HEK293 (cell line): ENCODE data around the gene CHRNE.

Source experiments
- CTCF ChIP-seq: fragments of 450-650 bp; formaldehyde crosslinking; IDR thresholded peaks from 2 replicates; pipeline ENCODE4 v1.5.1; 2016; ENCODE audit warnings: missing biosample characterization, missing genetic modification characterization
- HOXC10 ChIP-seq: sonication (generic); formaldehyde crosslinking; IDR thresholded peaks from 2 replicates; pipeline ENCODE4 v1.8.1; 2023; ENCODE audit warnings: mild to moderate bottlenecking, missing genetic modification reagents
- HOXD13 ChIP-seq: sonication (generic); formaldehyde crosslinking; IDR thresholded peaks from 2 replicates; pipeline ENCODE4 v1.8.0; 2022; ENCODE audit warnings: missing genetic modification reagents, borderline replicate concordance
- WT1 ChIP-seq: fragments of 450-650 bp; formaldehyde crosslinking; IDR thresholded peaks from 2 replicates; pipeline ENCODE4 v1.5.1; 2016; ENCODE audit warnings: missing biosample characterization, missing genetic modification characterization
- ZBTB7A ChIP-seq: fragments of 450-650 bp; formaldehyde crosslinking; IDR thresholded peaks from 2 replicates; pipeline ENCODE4 v1.5.1; 2016; ENCODE audit warnings: low read depth, missing biosample characterization, missing genetic modification characterization
- ZNF138 ChIP-seq: fragments of 450-650 bp; formaldehyde crosslinking; IDR thresholded peaks from 2 replicates; pipeline ENCODE4 v1.5.1; 2016; ENCODE audit warnings: missing biosample characterization, missing genetic modification characterization, borderline replicate concordance
- ZNF501 ChIP-seq: fragments of 450-650 bp; formaldehyde crosslinking; IDR thresholded peaks from 2 replicates; pipeline ENCODE4 v1.5.1; 2016; ENCODE audit warnings: missing biosample characterization, missing genetic modification characterization
- ZNF521 ChIP-seq: fragments of 450-650 bp; formaldehyde crosslinking; IDR thresholded peaks from 2 replicates; pipeline ENCODE4 v1.5.1; 2017; ENCODE audit warnings: missing biosample characterization, mild to moderate bottlenecking, missing genetic modification characterization

GRCh38 chr17:4951486-4951885, 48.6 kb upstream of the CHRNE start:
- TF ChIP-seq ZBTB7A (tag by site-specific recombination) = no peak
- TF ChIP-seq ZNF521 (tag by site-specific recombination) = no peak
- no peak for TF ChIP-seq HOXD13 (CRISPR knock-in tag)
- TF ChIP-seq ZNF501 (tag by site-specific recombination) = no peak
- TF ChIP-seq HOXC10 = no peak
- TF ChIP-seq CTCF (tag by site-specific recombination) = no peak
- TF ChIP-seq ZNF138 (tag by site-specific recombination) = no peak
- TF ChIP-seq WT1 = no peak
